ENCODE measurements around the gene RPL10. TPM values are rescaled to one million over a fixed set of nuclear protein-coding genes. Genes with fewer than 3 reads are reported as not detected.

RPL10 gene
- total RNA-seq, 3 donors from 2014 or later, result 3,297 to 3,503 (median 3,452) TPM

DNA sequence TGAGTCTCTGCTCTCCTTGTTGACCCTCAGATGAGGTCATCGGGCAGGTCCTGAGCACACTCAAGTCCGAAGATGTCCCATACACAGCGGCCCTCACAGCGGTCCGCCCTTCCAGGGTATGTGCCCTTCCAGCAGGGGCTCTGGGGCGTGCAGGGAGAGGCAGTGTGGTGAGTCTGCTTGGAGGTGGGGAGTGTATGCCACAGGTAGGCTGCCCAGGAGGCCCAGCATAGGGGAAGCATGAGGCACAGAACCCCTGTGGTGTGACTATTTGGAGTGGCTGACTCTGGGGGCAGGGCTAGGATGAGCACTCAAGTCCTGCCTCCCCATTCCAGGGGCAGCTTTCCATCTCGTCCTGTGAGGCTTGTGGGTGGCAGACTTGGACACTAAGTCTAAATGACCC is 35.4 kb downstream of the RPL10 start:
- H3K4me3 Mint-ChIP-seq, result no peak overlapping the region
- peaks cover 27% of the 10 kb centered on the region for H3K4me1 Mint-ChIP-seq (ENCODE audit: low read depth)
- DNase-seq (no peak), ATAC-seq (no peak)
- peaks cover 5% of the 10 kb centered on the region for H3K36me3 Mint-ChIP-seq (ENCODE audit: insufficient read depth)
- H3K27me3 Mint-ChIP-seq (ENCODE audit: low read depth), result no peaks in the 10 kb centered on the region
- no peaks in the 10 kb centered on the region for H3K9me3 Mint-ChIP-seq

DNA sequence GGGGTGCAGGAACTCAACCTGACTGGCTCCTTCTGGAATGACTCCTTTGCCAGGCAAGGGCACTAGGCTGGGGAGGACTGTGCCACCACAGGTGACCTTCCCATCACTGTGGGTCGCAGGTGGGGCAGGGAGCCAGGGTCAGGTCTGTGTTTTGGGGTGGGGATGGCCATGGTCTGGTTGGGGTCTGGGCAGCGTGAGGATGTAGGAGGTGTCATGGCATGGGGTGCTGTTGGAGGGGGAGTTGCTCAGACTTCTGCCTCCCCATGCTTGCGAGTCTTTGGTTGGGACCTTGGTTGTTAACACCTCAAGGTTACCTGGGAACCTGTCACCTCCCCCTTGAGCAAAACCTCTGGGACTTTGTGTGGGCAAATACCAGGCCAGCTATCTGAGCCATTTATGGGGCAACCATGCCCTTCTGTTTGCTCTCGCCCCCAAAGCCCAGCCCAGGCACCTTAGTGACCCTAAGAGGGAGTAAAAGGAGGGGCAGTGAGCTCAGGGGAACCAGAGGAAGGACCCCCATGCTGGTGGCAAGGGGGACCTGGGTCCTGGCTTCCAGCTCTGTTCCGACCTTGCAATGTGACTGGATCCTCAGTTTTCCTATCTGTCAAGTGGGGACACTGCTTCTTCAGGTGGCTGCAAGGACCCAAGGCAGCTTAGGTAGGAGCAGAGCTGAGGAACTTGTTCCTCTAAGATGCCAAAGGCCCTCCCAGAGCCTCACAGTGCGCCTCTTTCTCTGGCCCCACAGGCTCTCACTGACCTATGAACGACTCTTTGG is 36.4 kb downstream of the RPL10 start:
- Mint-ChIP-seq H3K36me3 (ENCODE audit: insufficient read depth) (peaks cover 5% of the 10 kb centered on the region), H3K9me3 (no peaks in the 10 kb centered on the region), H3K4me3 (no peak overlapping the region), H3K27me3 (ENCODE audit: low read depth) (no peaks in the 10 kb centered on the region), H3K4me1 (ENCODE audit: low read depth) (peaks cover 25% of the 10 kb centered on the region)
- ATAC-seq (no peak), DNase-seq (no peak)

GRCh38 chrX:154435171-154435733 is 37.1 kb downstream of the RPL10 start:
- H3K9me3 Mint-ChIP-seq, result no peaks in the 10 kb centered on the region
- DNase-seq (no peak), ATAC-seq (no peak)
- no peaks in the 10 kb centered on the region for H3K27me3 Mint-ChIP-seq (ENCODE audit: low read depth)
- peaks cover 22% of the 10 kb centered on the region for H3K4me1 Mint-ChIP-seq (ENCODE audit: low read depth)
- peaks cover 5% of the 10 kb centered on the region for H3K36me3 Mint-ChIP-seq (ENCODE audit: insufficient read depth)
- no peak overlapping the region for H3K4me3 Mint-ChIP-seq

DNA sequence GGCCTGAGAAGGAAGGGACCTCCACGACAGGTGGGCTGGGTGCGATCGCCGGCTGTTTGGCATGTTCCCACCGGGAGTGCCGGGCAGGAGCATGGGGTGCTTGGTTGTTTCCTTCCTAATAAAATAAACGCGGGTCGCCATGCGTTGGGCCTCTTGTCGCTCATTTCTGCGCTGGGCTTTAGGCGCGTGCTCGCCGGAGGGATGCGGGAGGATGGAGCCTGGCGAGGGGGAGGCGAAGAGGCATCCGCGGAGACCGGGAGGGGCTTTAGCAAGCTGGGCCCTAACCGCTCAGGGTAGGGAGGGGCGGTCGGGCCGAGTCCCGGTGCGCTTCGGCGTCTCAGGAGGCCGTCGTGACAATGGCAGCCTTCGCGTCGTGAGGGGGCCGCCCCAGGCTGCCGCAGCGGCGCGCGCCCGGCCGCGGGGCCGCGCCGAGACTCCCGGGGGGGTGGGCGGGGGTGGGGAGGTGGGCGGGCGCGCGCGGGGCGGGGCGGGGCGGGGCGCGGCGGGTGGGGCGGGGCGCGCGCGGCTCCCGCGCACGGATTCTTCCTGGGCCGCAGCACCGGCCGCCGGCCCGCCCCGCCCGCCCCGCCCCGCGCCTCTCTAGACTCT is 38.3 kb downstream of the RPL10 start:
- peak; percentile 37 for DNase-seq
- H3K27me3 Mint-ChIP-seq (ENCODE audit: low read depth), result no peaks in the 10 kb centered on the region
- no peaks in the 10 kb centered on the region for H3K9me3 Mint-ChIP-seq
- H3K4me1 Mint-ChIP-seq (ENCODE audit: low read depth), result peaks cover 22% of the 10 kb centered on the region
- peaks cover 2% of the 10 kb centered on the region for H3K36me3 Mint-ChIP-seq (ENCODE audit: insufficient read depth)
- H3K4me3 Mint-ChIP-seq, result peak overlapping the region; percentile 76
- ATAC-seq, result peak; percentile 67 to 77

GRCh38 chrX:154436983-154437752 is 39.0 kb downstream of the RPL10 start, which contains the start of gene GDI1:
Gene GDI1 (plus strand): TSS chrX:154437154. CDS start chrX:154437255, 101 bp downstream.
- peaks cover 2% of the 10 kb centered on the region for H3K36me3 Mint-ChIP-seq (ENCODE audit: insufficient read depth)
- peak; percentile 48 for DNase-seq
- no peaks in the 10 kb centered on the region for H3K9me3 Mint-ChIP-seq
- H3K4me3 Mint-ChIP-seq, result peak within 1 kb of the TSS; percentile 86
- no peaks in the 10 kb centered on the region for H3K27me3 Mint-ChIP-seq (ENCODE audit: low read depth)
- peak; percentile 54 to 60 for ATAC-seq
- H3K4me1 Mint-ChIP-seq (ENCODE audit: low read depth), result peaks cover 26% of the 10 kb centered on the region

DNA sequence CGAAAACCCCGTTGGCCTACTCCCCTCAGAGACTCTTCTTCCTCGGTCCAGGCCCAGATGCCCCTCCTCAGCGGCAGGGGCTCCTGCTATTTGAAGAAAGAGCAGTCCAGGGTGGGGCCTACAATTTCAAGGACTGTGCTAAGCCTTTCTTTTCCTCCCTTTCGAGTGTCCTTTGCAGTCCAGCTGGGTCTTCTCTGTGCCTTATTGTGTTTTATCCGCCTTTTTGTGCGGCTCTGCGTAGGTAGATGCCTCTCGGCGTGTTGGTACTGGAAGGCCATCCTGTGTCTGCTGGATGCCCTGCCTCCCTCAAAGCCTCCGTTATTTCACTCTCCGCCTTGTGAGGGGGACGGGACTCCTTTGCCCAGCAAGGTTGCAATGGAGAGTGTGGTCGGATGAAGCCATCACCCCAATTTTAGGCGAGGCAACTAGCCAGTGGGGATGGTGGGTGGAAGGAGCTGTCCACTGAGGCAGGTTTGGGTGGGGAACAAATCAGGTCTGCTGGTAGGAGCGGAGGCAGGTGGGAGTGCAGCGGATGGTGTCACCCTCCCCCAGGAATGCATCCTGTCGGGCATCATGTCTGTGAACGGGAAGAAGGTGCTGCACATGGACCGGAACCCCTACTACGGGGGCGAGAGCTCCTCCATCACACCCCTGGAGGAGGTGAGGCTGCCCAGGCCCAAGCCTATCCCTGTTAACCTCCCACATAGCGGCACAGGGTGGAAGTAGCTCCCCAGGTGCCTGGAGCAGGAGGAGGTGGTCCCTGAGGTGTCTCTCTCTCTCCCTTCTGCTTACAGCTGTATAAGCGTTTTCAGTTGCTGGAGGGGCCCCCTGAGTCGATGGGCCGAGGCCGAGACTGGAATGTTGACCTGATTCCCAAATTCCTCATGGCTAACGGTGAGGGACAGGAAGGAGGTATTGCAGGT is 40.1 kb downstream of the RPL10 start:
- ATAC-seq, result no peak
- Mint-ChIP-seq H3K4me3 (peak overlapping the region; percentile 86), H3K27me3 (ENCODE audit: low read depth) (no peaks in the 10 kb centered on the region), H3K9me3 (no peaks in the 10 kb centered on the region), H3K36me3 (ENCODE audit: insufficient read depth) (peaks cover 1% of the 10 kb centered on the region), H3K4me1 (ENCODE audit: low read depth) (peaks cover 28% of the 10 kb centered on the region)
- no peak for DNase-seq

DNA sequence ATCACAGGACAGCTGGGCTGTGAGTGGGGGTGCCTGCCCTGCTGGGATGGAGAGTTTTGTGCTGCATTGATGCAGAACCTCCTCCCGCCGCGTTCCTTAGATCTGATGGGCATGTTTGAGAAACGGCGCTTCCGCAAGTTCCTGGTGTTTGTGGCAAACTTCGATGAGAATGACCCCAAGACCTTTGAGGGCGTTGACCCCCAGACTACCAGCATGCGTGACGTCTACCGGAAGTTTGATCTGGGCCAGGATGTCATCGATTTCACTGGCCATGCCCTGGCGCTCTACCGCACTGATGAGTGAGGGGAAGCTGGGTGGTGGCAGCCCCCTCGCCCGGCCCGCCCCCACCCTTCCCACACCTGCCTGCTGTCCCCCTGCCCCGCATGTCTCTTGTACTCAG is 41.7 kb downstream of the RPL10 start:
- ATAC-seq, result no peak
- H3K9me3 Mint-ChIP-seq, result no peaks in the 10 kb centered on the region

DNA sequence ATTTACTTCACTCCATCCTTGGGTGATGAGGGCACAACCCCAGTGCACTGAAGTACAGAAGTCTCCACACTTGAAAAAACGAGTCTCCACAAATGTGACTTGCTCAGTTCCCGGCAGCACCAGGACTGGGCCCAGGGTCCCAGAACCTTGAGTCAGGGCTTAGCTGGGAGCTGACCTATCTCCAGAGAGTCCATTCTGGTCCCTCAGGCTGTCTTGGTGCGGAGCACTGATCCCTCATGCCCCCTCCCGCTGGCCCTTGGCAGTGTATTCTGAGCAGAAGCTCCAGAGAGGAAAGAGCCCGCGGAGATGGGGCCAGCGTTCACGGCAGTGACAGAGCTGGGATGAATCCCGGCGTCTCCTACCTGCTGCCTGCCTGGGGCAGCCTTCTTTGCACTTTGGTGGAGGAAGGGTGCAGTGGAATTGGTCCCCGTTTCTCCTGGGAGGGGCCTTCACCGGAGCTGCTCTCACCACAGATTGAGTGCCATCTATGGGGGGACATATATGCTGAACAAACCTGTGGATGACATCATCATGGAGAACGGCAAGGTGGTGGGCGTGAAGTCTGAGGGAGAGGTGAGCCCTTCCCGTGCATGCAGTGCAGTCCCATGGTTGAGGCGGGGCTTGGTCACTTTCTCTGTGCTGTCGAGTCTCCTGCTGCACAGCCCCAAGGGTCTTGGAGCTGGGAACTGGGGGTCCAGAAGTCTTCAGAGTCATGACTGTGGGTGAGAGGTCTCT is 42.6 kb downstream of the RPL10 start:
- DNase-seq (no peak), ATAC-seq (no peak)
- H3K9me3 Mint-ChIP-seq, result no peaks in the 10 kb centered on the region
- H3K27me3 Mint-ChIP-seq (ENCODE audit: low read depth), result no peaks in the 10 kb centered on the region
- H3K4me1 Mint-ChIP-seq (ENCODE audit: low read depth), result peaks cover 31% of the 10 kb centered on the region
- H3K4me3 Mint-ChIP-seq, result no peak overlapping the region
- H3K36me3 Mint-ChIP-seq (ENCODE audit: insufficient read depth), result no peaks in the 10 kb centered on the region

More for the DNA sequence above, 41.7 kb downstream of the RPL10 start:
- no peaks in the 10 kb centered on the region for H3K27me3 Mint-ChIP-seq (ENCODE audit: low read depth)
- H3K4me3 Mint-ChIP-seq, result no peak overlapping the region
- DNase-seq, result no peak
- H3K36me3 Mint-ChIP-seq (ENCODE audit: insufficient read depth), result no peaks in the 10 kb centered on the region
- H3K4me1 Mint-ChIP-seq (ENCODE audit: low read depth), result peaks cover 31% of the 10 kb centered on the region

DNA sequence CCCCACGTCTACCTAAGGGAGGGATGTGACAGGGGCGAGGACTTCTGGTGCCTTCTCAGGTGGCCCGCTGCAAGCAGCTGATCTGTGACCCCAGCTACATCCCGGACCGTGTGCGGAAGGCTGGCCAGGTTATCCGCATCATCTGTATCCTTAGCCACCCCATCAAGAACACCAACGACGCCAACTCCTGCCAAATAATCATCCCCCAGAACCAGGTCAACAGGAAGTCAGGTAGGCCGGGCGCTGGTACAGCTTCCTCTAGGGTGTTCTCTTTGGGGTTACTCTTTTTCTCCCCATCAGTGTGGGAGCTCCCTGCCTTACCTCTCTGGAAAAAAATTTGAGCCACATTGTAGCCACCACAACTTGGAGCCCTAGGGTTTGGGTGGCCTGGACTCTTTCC is 43.4 kb downstream of the RPL10 start:
- H3K27me3 Mint-ChIP-seq (ENCODE audit: low read depth), result no peaks in the 10 kb centered on the region
- ATAC-seq (no peak), DNase-seq (no peak)
- H3K4me1 Mint-ChIP-seq (ENCODE audit: low read depth), result peaks cover 24% of the 10 kb centered on the region
- no peaks in the 10 kb centered on the region for H3K9me3 Mint-ChIP-seq
- H3K4me3 Mint-ChIP-seq, result no peak overlapping the region
- no peaks in the 10 kb centered on the region for H3K36me3 Mint-ChIP-seq (ENCODE audit: insufficient read depth)

DNA sequence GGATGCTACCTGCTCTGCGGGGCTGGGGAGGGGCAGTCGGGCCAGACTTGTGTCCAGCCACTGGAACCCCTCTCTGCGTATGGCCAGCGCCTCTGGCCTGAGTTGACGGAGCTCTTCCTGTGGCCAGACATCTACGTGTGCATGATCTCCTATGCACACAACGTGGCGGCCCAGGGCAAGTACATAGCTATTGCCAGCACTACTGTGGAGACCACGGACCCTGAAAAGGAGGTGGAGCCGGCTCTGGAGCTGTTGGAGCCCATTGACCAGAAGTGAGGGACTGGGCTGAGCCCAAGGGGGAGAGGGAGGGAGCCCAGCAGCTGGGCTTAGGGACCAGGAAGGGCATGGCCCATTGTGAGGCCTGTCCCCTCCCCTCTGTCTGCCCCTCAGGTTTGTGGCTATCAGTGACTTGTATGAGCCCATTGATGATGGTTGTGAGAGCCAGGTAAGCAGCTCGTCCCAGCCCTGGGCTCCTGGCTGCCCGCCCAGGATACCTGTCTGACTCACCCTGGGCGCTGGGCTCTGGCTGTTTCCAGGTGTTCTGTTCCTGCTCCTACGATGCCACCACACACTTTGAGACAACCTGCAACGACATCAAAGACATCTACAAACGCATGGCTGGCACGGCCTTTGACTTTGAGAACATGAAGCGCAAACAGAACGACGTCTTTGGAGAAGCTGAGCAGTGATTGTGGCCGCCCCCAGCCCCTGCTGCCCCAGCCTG is 44.0 kb downstream of the RPL10 start:
- Mint-ChIP-seq H3K4me1 (ENCODE audit: low read depth) (peaks cover 24% of the 10 kb centered on the region), H3K27me3 (ENCODE audit: low read depth) (no peaks in the 10 kb centered on the region), H3K9me3 (no peaks in the 10 kb centered on the region), H3K36me3 (ENCODE audit: insufficient read depth) (peaks cover 3% of the 10 kb centered on the region), H3K4me3 (no peak overlapping the region)
- no peak for DNase-seq
- no peak for ATAC-seq

DNA sequence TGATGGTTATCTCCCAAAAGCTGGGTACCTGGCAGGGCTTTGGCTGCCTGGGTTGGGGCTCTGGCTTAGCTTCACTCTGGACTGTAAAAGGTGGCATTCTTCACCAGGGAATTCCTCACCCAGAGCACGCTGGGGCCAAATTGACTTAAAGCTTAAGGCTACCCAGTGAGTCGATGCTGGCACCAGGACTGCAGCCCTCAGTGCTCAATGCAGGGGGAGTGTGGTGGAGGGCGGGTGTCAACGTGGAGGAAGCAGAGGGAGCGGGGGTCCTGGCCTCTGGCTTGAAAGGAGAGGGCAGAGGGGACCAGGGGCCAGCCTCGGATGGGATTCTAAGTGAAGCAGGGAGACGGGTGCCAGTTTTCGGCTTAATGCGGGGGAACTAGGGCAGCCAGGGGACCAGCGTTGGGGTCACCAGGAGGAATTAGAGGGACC is 45.3 kb downstream of the RPL10 start:
- H3K27me3 Mint-ChIP-seq (ENCODE audit: low read depth), result no peaks in the 10 kb centered on the region
- peaks cover 20% of the 10 kb centered on the region for H3K4me1 Mint-ChIP-seq (ENCODE audit: low read depth)
- H3K9me3 Mint-ChIP-seq, result no peaks in the 10 kb centered on the region
- peaks cover 5% of the 10 kb centered on the region for H3K36me3 Mint-ChIP-seq (ENCODE audit: insufficient read depth)
- H3K4me3 Mint-ChIP-seq, result peak overlapping the region; percentile 70
- no peak for DNase-seq
- peak in 1 of 2 donors; percentile 7 for ATAC-seq

DNA sequence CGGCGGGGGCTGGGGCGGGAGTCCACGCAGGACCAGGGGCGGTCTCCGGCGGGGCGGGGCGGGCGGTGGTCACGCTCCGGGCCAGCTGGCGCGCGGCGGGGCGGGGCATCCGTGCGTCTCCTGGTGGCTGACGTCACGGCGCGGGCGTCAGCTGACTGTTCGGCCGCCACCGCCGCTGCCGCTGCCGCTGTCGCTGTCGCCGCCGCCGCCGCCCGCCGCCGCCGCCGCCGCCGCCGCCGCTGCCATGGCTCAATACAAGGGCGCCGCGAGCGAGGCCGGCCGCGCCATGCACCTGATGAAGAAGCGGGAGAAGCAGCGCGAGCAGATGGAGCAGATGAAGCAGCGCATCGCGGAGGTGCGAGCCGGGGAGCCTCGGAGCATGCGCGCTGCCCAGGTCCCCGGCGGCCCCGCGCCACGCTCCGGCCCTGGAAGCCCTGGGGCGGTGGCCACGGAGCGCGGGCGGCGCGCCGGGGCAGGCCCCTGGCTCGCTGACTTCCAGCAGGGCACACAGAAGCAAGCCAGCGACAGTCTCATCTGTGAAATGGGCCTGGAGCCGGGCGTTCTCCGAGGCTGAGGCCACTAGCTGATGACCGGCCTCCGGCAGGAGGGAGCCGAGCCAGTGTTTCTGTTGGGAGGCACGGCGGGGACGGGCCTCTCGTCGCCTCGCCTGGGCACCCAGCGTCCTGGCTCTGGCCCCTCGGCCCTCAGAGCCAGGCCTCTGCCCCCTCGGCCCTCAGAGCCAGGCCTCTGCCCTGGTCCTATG is 46.0 kb downstream of the RPL10 start, which contains the start of gene FAM50A:
TSS of gene FAM50A (plus strand) at position 150 of the 763 bp plus-strand sequence. CDS start at position 245, 95 bp downstream.
- peaks cover 17% of the 10 kb centered on the region for H3K4me1 Mint-ChIP-seq (ENCODE audit: low read depth)
- H3K4me3 Mint-ChIP-seq, result peak within 1 kb of the TSS; percentile 70
- H3K9me3 Mint-ChIP-seq, result no peaks in the 10 kb centered on the region
- peaks cover 5% of the 10 kb centered on the region for H3K36me3 Mint-ChIP-seq (ENCODE audit: insufficient read depth)
- DNase-seq (peak; percentile 56), ATAC-seq (peak; percentile 88 to 89)
- no peaks in the 10 kb centered on the region for H3K27me3 Mint-ChIP-seq (ENCODE audit: low read depth)

All from activated T-cell treated with anti-CD3 and anti-CD28 coated beads, Interleukin-2, amount 50 U/mL, for 4 hours (primary cell).